Activated effector memory CD4-positive, alpha-beta T cell treated with anti-CD3 and anti-CD28 coated beads, Interleukin-2, amount 50 U/mL, for 16 hours (primary cell): ENCODE results near the gene SLC10A1.

Experiments used
- DNase-seq: peaks from one replicate; pipeline ENCODE4 v3.0.0-alpha.2; 2020

Gene SLC10A1

GRCh38 chr14:69808919-69809808 lies 12.1 kb upstream of the SLC10A1 start:
- no peak for DNase-seq

GRCh38 chr14:69807192-69807591 lies 10.2 kb upstream of the SLC10A1 start:
- no peak for DNase-seq

- DNase-seq = no peak
Measured at GRCh38 chr14:69804902-69805301, 7.9 kb upstream of the SLC10A1 start.

- DNase-seq = no peak
Measured at GRCh38 chr14:69803753-69804152, 6.7 kb upstream of the SLC10A1 start.

GRCh38 chr14:69798339-69798735 lies 1.3 kb upstream of the SLC10A1 start:
- DNase-seq = no peak

- DNase-seq = no peak
Measured at GRCh38 chr14:69797573-69798338, 715 bp upstream of the SLC10A1 start.

- DNase-seq = no peak
Measured at GRCh38 chr14:69795691-69796090, 1.4 kb downstream of the SLC10A1 start.

GRCh38 chr14:69794791-69795190 lies 2.2 kb downstream of the SLC10A1 start:
- DNase-seq = no peak

GRCh38 chr14:69792887-69793421 lies 4.1 kb downstream of the SLC10A1 start:
- DNase-seq = no peak

GRCh38 chr14:69789118-69789640 lies 7.9 kb downstream of the SLC10A1 start:
- DNase-seq = no peak

- no peak for DNase-seq
Measured at GRCh38 chr14:69786603-69787002, 10.4 kb downstream of the SLC10A1 start.

- no peak for DNase-seq
Measured at GRCh38 chr14:69784942-69785341, 12.1 kb downstream of the SLC10A1 start.

GRCh38 chr14:69780952-69781351 lies 16.1 kb downstream of the SLC10A1 start:
- no peak for DNase-seq

GRCh38 chr14:69780092-69780491 lies 16.9 kb downstream of the SLC10A1 start:
- no peak for DNase-seq

- no peak for DNase-seq
Measured at GRCh38 chr14:69779088-69779487, 18.0 kb downstream of the SLC10A1 start.

GRCh38 chr14:69776875-69777453 lies 20.1 kb downstream of the SLC10A1 start:
- DNase-seq = no peak

- no peak for DNase-seq
Measured at GRCh38 chr14:69775012-69775411, 22.0 kb downstream of the SLC10A1 start.

- DNase-seq = no peak
Measured at GRCh38 chr14:69773571-69774276, 23.3 kb downstream of the SLC10A1 start.

GRCh38 chr14:69772082-69773017 lies 24.7 kb downstream of the SLC10A1 start:
- no peak for DNase-seq

GRCh38 chr14:69771136-69771535 lies 25.9 kb downstream of the SLC10A1 start:
- no peak for DNase-seq

- DNase-seq = no peak
Measured at GRCh38 chr14:69770559-69770958, 26.5 kb downstream of the SLC10A1 start.
